Type B pancreatic cell (in vitro differentiated cells): ENCODE measurements around the gene HPSE2. TPM values are rescaled to one million over a fixed set of nuclear protein-coding genes. Genes with fewer than 3 reads are reported as not detected.
A peak's percentile ranks its signal among the peaks of the same experiment; 100 is the strongest.

ENCODE experiments used
- DNase-seq: peaks from one replicate; pipeline ENCODE4 v3.0.0; 2021; ENCODE audit warnings: mixed read lengths; ENCODE audit not compliant: unreplicated experiment; ENCODE audit errors: extremely low spot score
- H3K27ac Mint-ChIP-seq: 2 replicates; pipeline ENCODE4 v1.8.0; 2021; ENCODE audit warnings: mild to moderate bottlenecking, mixed read lengths
- H3K27me3 Mint-ChIP-seq: 2 replicates; pipeline ENCODE4 v1.8.0; 2021; ENCODE audit warnings: mixed read lengths
- H3K36me3 Mint-ChIP-seq: 2 replicates; pipeline ENCODE4 v1.8.0; 2021; ENCODE audit warnings: mixed read lengths
- H3K4me1 Mint-ChIP-seq: one replicate; pipeline ENCODE4 v1.8.0; 2021; ENCODE audit warnings: mixed read lengths; ENCODE audit not compliant: unreplicated experiment
- H3K4me3 Mint-ChIP-seq: 2 replicates; pipeline ENCODE4 v1.8.0; 2021; ENCODE audit warnings: mild to moderate bottlenecking, mixed read lengths
- H3K9me3 Mint-ChIP-seq: 2 replicates; pipeline ENCODE4 v1.8.0; 2021; ENCODE audit warnings: mixed read lengths
- CTCF ChIP-seq: fragments of 200-600 bp; sonication (generic); conservative IDR thresholded peaks from 2 replicates; pipeline ENCODE4 v1.5.0; 2021; ENCODE audit warnings: antibody characterized with exemption, mild to moderate bottlenecking
- total RNA-seq: library from RNA; stranded (reverse); gene quantifications from 2 replicates; pipeline ENCODE4 v1.2.1, GENCODE V29; 2021; ENCODE audit warnings: low replicate concordance

HPSE2 gene
- total RNA-seq, 1 donor from 2014 or later = 19.8 TPM

- Mint-ChIP-seq H3K36me3 (peaks cover 4% of the 10 kb centered on the region), H3K4me3 (no peak overlapping the region), H3K9me3 (no peaks in the 10 kb centered on the region), H3K27me3 (no peaks in the 10 kb centered on the region), H3K27ac (no peak overlapping the region), H3K4me1 (peaks cover 13% of the 10 kb centered on the region)
- no peak for DNase-seq
- TF ChIP-seq CTCF = no peak
Observed at GRCh38 chr10:98417481-98417959, 818.1 kb downstream of the HPSE2 start.

- Mint-ChIP-seq H3K9me3 (no peaks in the 10 kb centered on the region), H3K4me1 (peaks cover 13% of the 10 kb centered on the region), H3K36me3 (peaks cover 4% of the 10 kb centered on the region), H3K27me3 (no peaks in the 10 kb centered on the region), H3K4me3 (peak overlapping the region; percentile 12), H3K27ac (peak overlapping the region; percentile 80)
- no peak for DNase-seq
- TF ChIP-seq CTCF = no peak
Observed at GRCh38 chr10:98416606-98417388, 818.9 kb downstream of the HPSE2 start.

DNA sequence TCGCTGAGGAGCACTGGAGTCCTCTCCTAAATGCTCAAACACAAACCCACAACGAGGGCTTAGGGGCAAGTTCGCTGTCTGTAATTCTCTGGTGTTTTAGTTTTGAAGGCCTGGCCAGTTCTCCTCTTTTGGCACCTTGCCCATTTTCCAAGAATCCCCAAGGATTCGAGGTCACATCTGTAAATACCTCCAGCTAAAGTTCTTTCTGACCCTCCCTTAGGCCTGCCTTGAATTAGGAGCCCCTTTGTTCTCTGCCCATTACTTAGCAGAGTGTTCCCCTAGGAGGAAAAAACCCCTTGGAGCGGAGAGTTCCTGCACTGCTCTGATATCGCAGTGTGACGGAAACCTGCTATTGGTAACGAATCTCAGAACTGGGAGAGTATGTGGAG, 819.9 kb downstream of the HPSE2 start:
- Mint-ChIP-seq H3K4me1 (peaks cover 10% of the 10 kb centered on the region), H3K27me3 (no peaks in the 10 kb centered on the region), H3K4me3 (peak overlapping the region; percentile 95), H3K9me3 (no peaks in the 10 kb centered on the region), H3K36me3 (peaks cover 4% of the 10 kb centered on the region), H3K27ac (peak overlapping the region; percentile 80)
- no peak for DNase-seq
- TF ChIP-seq CTCF = no peak

DNA sequence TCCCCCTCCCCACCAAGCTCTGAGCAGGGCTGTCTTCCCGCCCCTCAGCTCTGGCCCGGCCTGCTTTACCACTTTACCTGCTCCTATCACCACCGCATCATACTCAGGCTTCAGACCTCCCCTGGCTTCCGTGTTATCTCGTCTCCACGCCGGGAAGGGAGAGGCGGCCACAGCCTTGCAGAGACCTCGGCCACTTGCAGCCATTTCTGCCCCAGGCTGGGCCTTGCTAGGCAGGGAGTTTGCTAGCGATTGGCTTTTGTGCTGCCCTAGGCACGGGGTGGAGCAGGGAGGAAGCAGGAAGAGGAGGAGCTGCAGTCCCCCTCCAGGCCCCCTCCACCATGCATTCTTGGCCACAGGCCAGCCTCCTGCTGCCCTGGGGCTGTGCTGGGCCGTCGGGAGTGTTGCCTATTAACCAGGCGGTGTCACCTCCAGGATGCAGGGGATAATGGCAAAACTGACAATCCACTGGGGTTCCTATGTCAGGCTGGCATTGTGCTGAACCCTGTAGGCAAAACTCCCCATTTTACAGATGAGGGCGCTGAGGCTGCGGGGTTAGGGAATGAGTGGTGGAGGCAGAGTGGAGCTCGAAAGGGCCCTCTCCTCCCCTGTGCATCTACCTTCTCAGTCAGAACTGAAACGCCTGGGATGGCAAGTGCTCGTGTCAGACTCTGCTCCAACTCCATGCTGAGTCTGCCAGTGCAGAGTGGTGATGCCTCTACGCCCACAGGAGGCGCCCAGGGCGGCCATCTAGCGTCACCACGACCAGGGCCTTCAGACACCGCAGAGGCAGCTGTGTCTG, 820.5 kb downstream of the HPSE2 start, which contains the start of gene PYROXD2:
PYROXD2 (minus strand) TSS at position 251 of the 799 bp plus-strand sequence; CDS start at position 204, 47 bp downstream.
- no peak for TF ChIP-seq CTCF
- peaks cover 10% of the 10 kb centered on the region for H3K4me1 Mint-ChIP-seq
- peak within 1 kb of the TSS; percentile 95 for H3K4me3 Mint-ChIP-seq
- no peaks in the 10 kb centered on the region for H3K9me3 Mint-ChIP-seq
- peaks cover 4% of the 10 kb centered on the region for H3K36me3 Mint-ChIP-seq
- peak; percentile 91 for DNase-seq
- no peaks in the 10 kb centered on the region for H3K27me3 Mint-ChIP-seq
- H3K27ac Mint-ChIP-seq = peak within 1 kb of the TSS; percentile 95

DNA sequence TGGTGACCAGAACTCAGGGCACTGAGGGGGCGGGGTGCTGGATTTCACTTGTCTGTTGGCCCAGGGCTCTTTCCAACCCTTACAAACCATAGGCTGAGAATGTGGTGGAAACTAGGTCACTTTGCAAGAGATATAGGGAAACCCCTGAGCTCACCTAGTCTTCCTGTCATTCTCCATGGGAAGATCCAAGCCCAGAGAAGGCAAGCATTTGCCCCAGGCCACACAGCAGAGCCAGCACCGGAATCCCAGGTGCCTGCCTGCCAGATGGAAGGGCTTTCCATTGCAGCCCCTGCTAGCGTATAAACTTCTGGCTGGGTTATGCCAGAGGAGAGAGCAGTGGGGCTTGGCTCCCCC, 821.1 kb downstream of the HPSE2 start:
- no peak for TF ChIP-seq CTCF
- Mint-ChIP-seq H3K4me1 (peaks cover 10% of the 10 kb centered on the region), H3K36me3 (peaks cover under 1% of the 10 kb centered on the region), H3K9me3 (no peaks in the 10 kb centered on the region), H3K4me3 (peak overlapping the region; percentile 95), H3K27ac (peak overlapping the region; percentile 95), H3K27me3 (no peaks in the 10 kb centered on the region)
- DNase-seq = no peak
